ENCODE results near the gene MCM9. TPM values are rescaled to one million over a fixed set of nuclear protein-coding genes. Genes with fewer than 3 reads are reported as not detected.
A peak's percentile ranks its signal among the peaks of the same experiment; 100 is the strongest.

Gene MCM9
- total and polyA plus RNA-seq, 2 of the 13 experiments (the other 11 are each of a cell fraction or from before 2014, with no cell fraction given) = 3.8 to 17.2 TPM

GRCh38 chr6:118800394-118801071 lies 134.4 kb downstream of the MCM9 start (continued):
- TF ChIP-seq ZNF382 (CRISPR knock-in tag; IDR thresholded peaks at IDR 0.05; ENCODE audit: borderline replicate concordance) = no peak
- TF ChIP-seq, protein P1, sequence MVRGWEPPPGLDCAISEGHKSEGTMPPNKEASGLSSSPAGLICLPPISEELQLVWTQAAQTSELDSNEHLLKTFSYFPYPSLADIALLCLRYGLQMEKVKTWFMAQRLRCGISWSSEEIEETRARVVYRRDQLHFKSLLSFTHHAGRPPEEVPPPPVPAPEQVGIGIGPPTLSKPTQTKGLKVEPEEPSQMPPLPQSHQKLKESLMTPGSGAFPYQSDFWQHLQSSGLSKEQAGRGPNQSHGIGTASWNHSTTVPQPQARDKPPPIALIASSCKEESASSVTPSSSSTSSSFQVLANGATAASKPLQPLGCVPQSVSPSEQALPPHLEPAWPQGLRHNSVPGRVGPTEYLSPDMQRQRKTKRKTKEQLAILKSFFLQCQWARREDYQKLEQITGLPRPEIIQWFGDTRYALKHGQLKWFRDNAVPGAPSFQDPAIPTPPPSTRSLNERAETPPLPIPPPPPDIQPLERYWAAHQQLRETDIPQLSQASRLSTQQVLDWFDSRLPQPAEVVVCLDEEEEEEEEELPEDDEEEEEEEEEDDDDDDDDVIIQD (CRISPR knock-in tag; IDR thresholded peaks at IDR 0.05; ENCODE audit: low read depth) = 0 out of 2 replicates have a peak, but pooled peaks have one; percentile 14
- no peak for TF ChIP-seq ZNF558 (CRISPR knock-in tag; IDR thresholded peaks at IDR 0.05; ENCODE audit: borderline replicate concordance)
- 0 out of 2 replicates have a peak, but pooled peaks have one; percentile 38 for TF ChIP-seq ELF3 (CRISPR knock-in tag; IDR thresholded peaks at IDR 0.05)
- TF ChIP-seq ZNF10 (CRISPR knock-in tag; IDR thresholded peaks at IDR 0.05; ENCODE audit: borderline replicate concordance, low read depth) = no peak
- TF ChIP-seq HNRNPUL1 (IDR thresholded peaks at IDR 0.05; ENCODE audit: low read depth, low read length) = no peak
- peak; percentile 49; the same call in 1 of the 2 replicates for TF ChIP-seq KAT8 (CRISPR knock-in tag; IDR thresholded peaks at IDR 0.05)
- no peak for TF ChIP-seq MTA1 (CRISPR knock-in tag; IDR thresholded peaks at IDR 0.05; ENCODE audit: borderline replicate concordance)
- peak; percentile 63 for TF ChIP-seq RAD21 (CRISPR knock-in tag; IDR thresholded peaks at IDR 0.05)
- TF ChIP-seq GLMP (CRISPR knock-in tag; IDR thresholded peaks at IDR 0.05; ENCODE audit: borderline replicate concordance) = no peak
- TF ChIP-seq, protein P2, sequence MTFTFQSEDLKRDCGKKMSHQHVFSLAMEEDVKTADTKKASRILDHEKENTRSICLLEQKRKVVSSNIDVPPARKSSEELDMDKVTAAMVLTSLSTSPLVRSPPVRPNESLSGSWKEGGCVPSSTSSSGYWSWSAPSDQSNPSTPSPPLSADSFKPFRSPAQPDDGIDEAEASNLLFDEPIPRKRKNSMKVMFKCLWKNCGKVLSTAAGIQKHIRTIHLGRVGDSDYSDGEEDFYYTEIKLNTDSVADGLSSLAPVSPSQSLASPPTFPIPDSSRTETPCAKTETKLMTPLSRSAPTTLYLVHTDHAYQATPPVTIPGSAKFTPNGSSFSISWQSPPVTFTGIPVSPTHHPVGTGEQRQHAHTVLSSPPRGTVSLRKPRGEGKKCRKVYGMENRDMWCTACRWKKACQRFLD (CRISPR knock-in tag; IDR thresholded peaks at IDR 0.05; ENCODE audit: borderline replicate concordance) = no peak
- peak; percentile 52; the same call in 1 of the 2 replicates for TF ChIP-seq ZBTB25 (CRISPR knock-in tag; IDR thresholded peaks at IDR 0.05)
- TF ChIP-seq BRD4 (CRISPR knock-in tag; IDR thresholded peaks at IDR 0.05) = no peak
- TF ChIP-seq, protein P3, sequence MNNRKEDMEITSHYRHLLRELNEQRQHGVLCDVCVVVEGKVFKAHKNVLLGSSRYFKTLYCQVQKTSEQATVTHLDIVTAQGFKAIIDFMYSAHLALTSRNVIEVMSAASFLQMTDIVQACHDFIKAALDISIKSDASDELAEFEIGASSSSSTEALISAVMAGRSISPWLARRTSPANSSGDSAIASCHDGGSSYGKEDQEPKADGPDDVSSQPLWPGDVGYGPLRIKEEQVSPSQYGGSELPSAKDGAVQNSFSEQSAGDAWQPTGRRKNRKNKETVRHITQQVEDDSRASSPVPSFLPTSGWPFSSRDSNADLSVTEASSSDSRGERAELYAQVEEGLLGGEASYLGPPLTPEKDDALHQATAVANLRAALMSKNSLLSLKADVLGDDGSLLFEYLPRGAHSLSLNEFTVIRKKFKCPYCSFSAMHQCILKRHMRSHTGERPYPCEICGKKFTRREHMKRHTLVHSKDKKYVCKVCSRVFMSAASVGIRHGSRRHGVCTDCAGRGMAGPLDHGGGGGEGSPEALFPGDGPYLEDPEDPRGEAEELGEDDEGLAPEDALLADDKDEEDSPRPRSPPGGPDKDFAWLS (CRISPR knock-in tag; IDR thresholded peaks at IDR 0.05; ENCODE audit: borderline replicate concordance) = no peak
- TF ChIP-seq SPEN (CRISPR knock-in tag; IDR thresholded peaks at IDR 0.05; ENCODE audit: low read depth) = no peak
- peak; percentile 18; the same call in 1 of the 2 replicates for TF ChIP-seq ZGPAT (CRISPR knock-in tag; IDR thresholded peaks at IDR 0.05)
- no peak for TF ChIP-seq ZNF660 (CRISPR knock-in tag; IDR thresholded peaks at IDR 0.05; ENCODE audit: borderline replicate concordance, low read depth)
- TF ChIP-seq E2F1 (CRISPR knock-in tag; IDR thresholded peaks at IDR 0.05) = no peak
- TF ChIP-seq ZNF431 (CRISPR knock-in tag; IDR thresholded peaks at IDR 0.05; ENCODE audit: borderline replicate concordance, low read depth) = no peak
